Hepatocyte (in vitro differentiated cells): ENCODE data around the gene NFKB1. TPM values are rescaled to one million over a fixed set of nuclear protein-coding genes. Genes with fewer than 3 reads are reported as not detected.
"Not testable (repeated sequence)": the region's sequence is repeated elsewhere in the genome, so short reads cannot be mapped to it uniquely, and the experiment has no call there.

ENCODE experiments used
- DNase-seq: peaks from one replicate; pipeline ENCODE4 v3.0.0-alpha.2; 2016; ENCODE audit warnings: low spot score
- H2AFZ ChIP-seq: fragments of 200-600 bp; sonication (generic); 2 replicates; pipeline ENCODE4 v1.6.0; 2016; ENCODE audit warnings: antibody characterized with exemption, mild to moderate bottlenecking
- H3K27ac ChIP-seq: fragments of 200-600 bp; sonication (generic); 2 replicates; pipeline ENCODE4 v1.5.1; 2016; ENCODE audit warnings: mild to moderate bottlenecking
- H3K27me3 ChIP-seq: fragments of 200-600 bp; sonication (generic); 2 replicates; pipeline ENCODE4 v1.6.1; 2016
- H3K36me3 ChIP-seq: fragments of 200-600 bp; sonication (generic); replicated peaks from 2 replicates; pipeline ENCODE4 v1.5.1; 2016; ENCODE audit warnings: low read depth; ENCODE audit not compliant: insufficient read depth
- H3K4me1 ChIP-seq: fragments of 200-600 bp; sonication (generic); 2 replicates; pipeline ENCODE4 v1.5.1; 2016; ENCODE audit warnings: mild to moderate bottlenecking, moderate library complexity; ENCODE audit not compliant: insufficient read depth
- H3K4me2 ChIP-seq: fragments of 200-600 bp; sonication (generic); 2 replicates; pipeline ENCODE4 v1.6.0; 2016
- H3K4me3 ChIP-seq: fragments of 200-600 bp; sonication (generic); 2 replicates; pipeline ENCODE4 v1.5.1; 2016; ENCODE audit warnings: mild to moderate bottlenecking
- H3K79me2 ChIP-seq: fragments of 200-600 bp; sonication (generic); 2 replicates; pipeline ENCODE4 v1.6.0; 2017; ENCODE audit warnings: mild to moderate bottlenecking
- H3K9me2 ChIP-seq: fragments of 200-600 bp; sonication (generic); replicated peaks from 2 replicates; pipeline ENCODE4 v1.6.0; 2017; ENCODE audit warnings: mild to moderate bottlenecking; ENCODE audit not compliant: insufficient read depth
- H3K9me3 ChIP-seq: fragments of 200-600 bp; sonication (generic); 2 replicates; pipeline ENCODE4 v1.5.1; 2016; ENCODE audit warnings: low read depth, mild to moderate bottlenecking
- H4K20me1 ChIP-seq: fragments of 200-600 bp; sonication (generic); 2 replicates; pipeline ENCODE4 v1.6.0; 2016; ENCODE audit warnings: mild to moderate bottlenecking; ENCODE audit not compliant: insufficient read depth, poor library complexity, severe bottlenecking
- CTCF ChIP-seq: fragments of 200-600 bp; sonication (generic); IDR thresholded peaks from 2 replicates; pipeline ENCODE4 v1.5.1; 2016; ENCODE audit warnings: antibody characterized with exemption, mild to moderate bottlenecking; ENCODE audit not compliant: poor library complexity
- EZH2 ChIP-seq: fragments of 200-600 bp; sonication (generic); IDR thresholded peaks from 2 replicates; pipeline ENCODE4 v1.6.1; 2016; ENCODE audit warnings: antibody characterized with exemption, mild to moderate bottlenecking, borderline replicate concordance
- EZH2phosphoT487 ChIP-seq: fragments of 200-600 bp; sonication (generic); IDR thresholded peaks from one replicate; pipeline ENCODE4 v1.6.1; 2018; ENCODE audit warnings: antibody characterized with exemption, mild to moderate bottlenecking, low read depth, moderate library complexity; ENCODE audit not compliant: unreplicated experiment, severe bottlenecking
- WGBS: methylation state at CpG from one replicate; pipeline ENCODE4 v1.1.6; 2016; ENCODE audit warnings: low lambda C conversion rate; ENCODE audit errors: missing lambda C conversion rate; 5-methylcytosine and 5-hydroxymethylcytosine counted together
- polyA plus RNA-seq: library from polyadenylated mRNA; unstranded; fragments of >200 nt; fragmentation: Nextera tagmentation; extraction: Ambion mirVana; gene quantifications from 2 replicates; pipeline ENCODE4 v1.2.1, GENCODE V29; 2016
- total RNA-seq: library from RNA; depleted of rRNA; stranded (reverse); fragments of >200 nt; gene quantifications from 2 replicates; pipeline ENCODE4 v1.2.3, GENCODE V29; 2014

Gene NFKB1
- total and polyA plus RNA-seq, 2 experiments from 2014 or later = 21.1 to 22.8 TPM

- H3K36me3 ChIP-seq = no peaks in the 10 kb centered on the region
- H3K4me1 ChIP-seq = no peaks in the 10 kb centered on the region
- H3K9me2 ChIP-seq = no peaks in the 10 kb centered on the region
- no peaks in the 10 kb centered on the region for H3K27me3 ChIP-seq
- H3K4me3 ChIP-seq = no peak overlapping the region
- H3K79me2 ChIP-seq = no peaks in the 10 kb centered on the region
- 84% methylated on average over 11 of the region's 11 CpGs for WGBS
- no peak overlapping the region for H3K4me2 ChIP-seq
- TF ChIP-seq CTCF (no peak), EZH2 (no peak), EZH2phosphoT487 (no peak)
- no peak overlapping the region for H2AFZ ChIP-seq
- H3K9me3 ChIP-seq = no peaks in the 10 kb centered on the region
- no peaks in the 10 kb centered on the region for H4K20me1 ChIP-seq
- no peak for DNase-seq
- H3K27ac ChIP-seq = peak overlapping the region; percentile 23
These were observed 111.7 kb downstream of the NFKB1 start for GRCh38 chr4:102612824-102613366.

- Histone ChIP-seq H3K79me2 (no peaks in the 10 kb centered on the region), H3K27ac (no peak overlapping the region), H3K9me3 (no peaks in the 10 kb centered on the region), H3K36me3 (no peaks in the 10 kb centered on the region), H4K20me1 (no peaks in the 10 kb centered on the region), H3K27me3 (no peaks in the 10 kb centered on the region), H3K4me2 (no peak overlapping the region), H2AFZ (no peak overlapping the region), H3K9me2 (no peaks in the 10 kb centered on the region), H3K4me3 (no peak overlapping the region), H3K4me1 (peaks cover 8% of the 10 kb centered on the region)
- TF ChIP-seq CTCF (no peak), EZH2phosphoT487 (no peak), EZH2 (no peak)
- no peak for DNase-seq
- WGBS = 85% methylated on average over 9 of the region's 9 CpGs
These were observed 113.6 kb downstream of the NFKB1 start for GRCh38 chr4:102614801-102615200.

- H3K9me3 ChIP-seq = no peaks in the 10 kb centered on the region
- no peaks in the 10 kb centered on the region for H3K36me3 ChIP-seq
- WGBS = 92% methylated on average over 9 of the region's 9 CpGs
- no peak overlapping the region for H3K4me3 ChIP-seq
- H3K4me1 ChIP-seq = peaks cover 16% of the 10 kb centered on the region
- no peaks in the 10 kb centered on the region for H3K9me2 ChIP-seq
- no peaks in the 10 kb centered on the region for H4K20me1 ChIP-seq
- no peak for DNase-seq
- no peak overlapping the region for H2AFZ ChIP-seq
- H3K27ac ChIP-seq = no peak overlapping the region
- H3K4me2 ChIP-seq = no peak overlapping the region
- no peaks in the 10 kb centered on the region for H3K79me2 ChIP-seq
- TF ChIP-seq EZH2phosphoT487 (no peak), CTCF (no peak), EZH2 (no peak)
- no peaks in the 10 kb centered on the region for H3K27me3 ChIP-seq
These were observed 115.5 kb downstream of the NFKB1 start for GRCh38 chr4:102616636-102617035.

- H3K36me3 ChIP-seq, H3K27me3 ChIP-seq, H4K20me1 ChIP-seq, H3K79me2 ChIP-seq, DNase-seq, H3K9me3 ChIP-seq, H3K4me2 ChIP-seq, H3K9me2 ChIP-seq, H2AFZ ChIP-seq, H3K4me3 ChIP-seq: not testable (repeated sequence)
- H3K4me1 ChIP-seq = peaks cover 20% of the 10 kb centered on the region
- 80% methylated on average over 9 of the region's 9 CpGs for WGBS
- peak overlapping the region; percentile 84 for H3K27ac ChIP-seq
These were observed 117.9 kb downstream of the NFKB1 start for GRCh38 chr4:102619021-102619420.

GRCh38 chr4:102619776-102620631 is 118.8 kb downstream of the NFKB1 start:
- peak overlapping the region; percentile 84 for H3K27ac ChIP-seq
- not testable (repeated sequence) for H3K79me2 ChIP-seq, H3K36me3 ChIP-seq, H3K4me3 ChIP-seq, H3K9me2 ChIP-seq, H3K27me3 ChIP-seq, H2AFZ ChIP-seq, H4K20me1 ChIP-seq, H3K9me3 ChIP-seq
- peaks cover 20% of the 10 kb centered on the region for H3K4me1 ChIP-seq
- peak; percentile 25 for DNase-seq
- WGBS = 77% methylated on average over 4 of the region's 4 CpGs
- peak overlapping the region; percentile 63 for H3K4me2 ChIP-seq
